Renal cortex interstitium (tissue), 11 donors: ENCODE results near the gene ADARB2. TPM values are rescaled to one million over a fixed set of nuclear protein-coding genes. Genes with fewer than 3 reads are reported as not detected.
"Not testable (repeated sequence)": the region's sequence is repeated elsewhere in the genome, so short reads cannot be mapped to it uniquely, and the experiment has no call there.

Experiments used
- DNase-seq, 11 donors: peaks; one replicate each; pipeline ENCODE4 v3.0.0-alpha.2; 2013; ENCODE audit warnings: low read depth in 9 of 11, low spot score in 4 of 11; ENCODE audit errors: extremely low read depth in 1 of 11
- polyA plus RNA-seq, 3 donors: library from polyadenylated mRNA; unstranded; fragments of 120-200 nt; gene quantifications; one replicate each; pipeline ENCODE4 v1.2.1, GENCODE V29; 2013; ENCODE audit not compliant: insufficient read length in 3 of 3

The ADARB2 gene
- polyA plus RNA-seq, 3 donors = 1.1 to 2.1 (median 1.5) TPM

DNA sequence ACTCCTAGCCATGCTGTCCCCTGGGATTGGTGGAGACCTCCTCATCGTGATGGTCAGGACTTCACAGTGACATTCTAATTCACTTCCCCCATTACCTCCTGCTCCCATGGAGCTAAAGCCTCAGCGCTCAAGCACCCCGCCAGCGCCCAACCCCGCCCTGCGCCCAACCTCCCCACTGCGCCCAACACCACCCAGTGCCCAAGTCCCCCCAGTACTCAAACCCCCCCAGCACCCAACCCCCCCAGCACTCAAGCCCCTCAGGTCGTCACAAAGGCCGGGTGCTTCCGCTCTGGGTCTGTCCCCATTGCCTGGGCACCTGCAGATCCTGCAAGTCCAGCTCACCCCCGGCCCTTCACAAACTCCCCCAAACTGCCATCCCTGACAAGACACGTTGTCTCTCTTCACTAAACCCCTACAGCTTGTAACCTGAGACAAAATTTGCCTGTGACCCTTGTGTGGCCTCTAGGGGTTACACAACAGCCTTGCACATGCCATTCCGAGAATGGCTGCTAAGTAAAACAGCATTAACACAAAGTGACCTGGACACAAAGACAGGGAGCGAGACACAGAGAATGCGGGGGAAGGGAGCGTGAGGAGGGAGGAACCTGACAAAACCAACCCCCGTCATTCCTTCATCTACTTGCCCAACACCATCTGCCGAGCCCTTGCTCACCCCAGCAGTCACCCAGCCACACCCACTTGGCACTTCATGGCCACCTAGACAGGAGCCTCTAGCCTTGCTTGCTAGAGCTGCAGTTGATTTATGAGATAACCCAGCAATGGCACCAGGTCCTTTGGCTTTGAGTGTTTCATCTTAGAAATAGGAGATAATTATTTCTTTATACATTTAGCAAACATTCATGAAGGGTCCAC is 107.8 kb downstream of the ADARB2 start:
- no peak for DNase-seq

DNA sequence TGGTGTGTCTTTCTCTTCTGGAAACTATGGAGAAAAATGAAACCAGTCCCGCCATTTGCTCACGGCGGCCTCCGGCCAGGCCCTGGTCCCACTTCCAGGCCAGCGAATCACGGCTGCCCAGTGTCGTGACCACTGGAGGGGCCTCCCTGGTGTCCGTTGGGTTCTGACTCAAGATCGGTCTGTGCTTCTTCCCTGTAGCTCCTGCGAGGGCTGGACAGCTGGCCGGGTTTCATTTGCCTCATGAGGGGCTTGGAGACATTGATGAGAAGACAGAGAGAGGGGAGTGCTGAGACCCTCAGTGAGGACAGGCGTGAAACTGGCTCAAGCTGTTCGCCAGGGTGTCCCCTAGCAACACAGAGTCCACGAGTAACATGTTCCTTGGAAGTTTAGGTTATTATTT is 108.6 kb downstream of the ADARB2 start:
- DNase-seq = no peak

- DNase-seq = no peak
Measured at GRCh38 chr10:1627945-1628344, 109.4 kb downstream of the ADARB2 start.

- no peak for DNase-seq
Measured at GRCh38 chr10:1626835-1627234, 110.5 kb downstream of the ADARB2 start.

DNA sequence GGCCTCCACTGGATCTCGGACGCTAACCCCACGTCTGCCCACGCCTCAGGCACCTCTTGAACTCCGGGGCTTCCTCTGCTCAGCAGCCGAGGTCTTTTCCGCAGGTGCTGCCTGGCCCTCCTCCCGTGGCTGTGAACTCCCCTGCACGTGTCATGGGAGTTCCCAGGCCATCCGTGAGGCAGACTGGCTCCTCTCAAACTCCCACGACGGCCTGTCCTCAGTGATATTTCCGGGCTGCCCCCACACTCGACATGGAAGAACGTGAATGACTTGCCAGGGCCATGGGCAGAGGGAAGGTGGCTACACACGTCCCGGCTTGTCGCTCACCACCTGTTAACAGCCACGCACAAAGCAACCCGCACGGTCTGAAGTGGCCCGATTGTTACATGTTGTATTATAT is 110.9 kb downstream of the ADARB2 start:
- DNase-seq = no peak

GRCh38 chr10:1625731-1626130 is 111.6 kb downstream of the ADARB2 start:
- DNase-seq = no peak

GRCh38 chr10:1625079-1625478 is 112.2 kb downstream of the ADARB2 start:
- no peak for DNase-seq

DNA sequence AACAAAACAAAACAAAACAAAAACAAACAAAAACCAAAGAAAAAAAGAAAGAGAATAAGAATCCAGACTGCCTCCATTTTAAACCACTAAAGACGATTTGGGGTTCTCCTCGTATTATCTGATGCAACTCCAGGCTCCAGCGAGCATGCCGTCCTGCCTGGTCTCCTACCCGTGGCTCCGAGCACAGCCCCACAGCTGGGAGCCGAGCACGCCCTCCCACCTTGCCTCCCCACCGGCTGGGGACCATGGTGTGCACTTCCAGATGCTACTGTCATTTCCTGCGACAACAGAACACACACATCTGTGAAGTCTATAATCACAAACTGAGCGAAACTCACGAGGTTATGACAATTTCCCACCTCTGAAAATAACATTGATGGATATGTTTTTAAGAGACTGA is 113.1 kb downstream of the ADARB2 start:
- no peak for DNase-seq

DNA sequence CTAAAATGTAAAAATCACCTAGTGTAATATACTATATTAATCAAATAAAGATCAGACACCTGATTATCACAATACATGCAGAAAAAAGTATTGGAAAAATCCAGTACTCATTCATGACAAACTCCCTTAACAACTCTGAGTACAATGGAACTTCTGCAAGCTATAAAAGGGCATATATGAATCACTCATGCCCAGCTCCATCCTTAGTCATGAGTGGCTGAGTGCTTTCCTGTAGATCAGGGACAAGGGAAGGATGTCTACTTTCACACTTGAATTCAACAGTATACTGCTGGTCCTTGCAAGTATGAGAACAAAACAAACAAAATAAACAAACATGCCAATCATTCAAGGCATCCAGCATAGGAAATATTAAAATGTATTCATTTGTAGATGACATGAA is 116.5 kb downstream of the ADARB2 start:
- DNase-seq = no peak

DNA sequence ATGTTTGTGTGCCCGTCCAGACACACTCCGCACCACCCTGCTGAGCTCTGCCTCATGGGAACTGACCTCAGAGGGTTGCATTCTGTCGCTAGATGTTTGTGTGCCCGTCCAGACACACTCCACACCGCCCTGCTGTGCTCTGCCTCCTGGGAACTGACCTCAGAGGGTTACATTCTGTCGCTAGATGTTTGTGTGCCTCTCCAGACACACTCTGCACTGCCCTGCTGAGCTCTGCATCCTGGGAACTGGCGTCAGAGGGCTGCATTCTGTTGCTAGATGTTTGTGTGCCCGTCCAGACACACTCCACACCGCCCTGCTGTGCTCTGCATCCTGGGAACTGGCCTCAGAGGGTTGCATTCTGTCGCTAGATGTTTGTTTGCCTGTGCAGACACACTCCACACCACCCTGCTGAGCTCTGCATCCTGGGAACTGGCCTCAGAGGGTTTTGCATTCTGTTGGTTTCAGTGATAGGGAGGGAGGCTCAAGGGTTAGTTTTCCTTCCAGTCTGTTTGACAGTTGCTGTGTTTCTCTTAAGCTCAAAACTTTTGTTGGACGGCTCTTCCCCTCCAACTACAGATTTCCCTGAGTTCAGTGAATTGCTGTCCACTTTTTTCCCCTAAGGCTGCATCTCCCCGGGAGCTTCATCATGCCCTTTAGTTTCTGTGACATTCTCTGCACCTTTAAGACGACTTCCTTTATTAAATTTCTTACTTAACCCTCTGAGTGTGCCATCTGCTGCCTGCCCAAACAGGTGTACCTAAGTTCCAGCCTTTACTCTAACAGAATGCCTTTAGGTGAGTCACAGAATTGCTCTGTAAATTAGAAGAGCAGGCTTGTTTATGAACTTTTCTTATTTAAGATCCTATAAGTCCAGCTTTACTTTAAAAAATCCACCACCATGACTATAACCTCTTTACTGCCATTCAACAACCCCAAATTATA is 119.7 kb downstream of the ADARB2 start:
- not testable (repeated sequence) for DNase-seq

DNA sequence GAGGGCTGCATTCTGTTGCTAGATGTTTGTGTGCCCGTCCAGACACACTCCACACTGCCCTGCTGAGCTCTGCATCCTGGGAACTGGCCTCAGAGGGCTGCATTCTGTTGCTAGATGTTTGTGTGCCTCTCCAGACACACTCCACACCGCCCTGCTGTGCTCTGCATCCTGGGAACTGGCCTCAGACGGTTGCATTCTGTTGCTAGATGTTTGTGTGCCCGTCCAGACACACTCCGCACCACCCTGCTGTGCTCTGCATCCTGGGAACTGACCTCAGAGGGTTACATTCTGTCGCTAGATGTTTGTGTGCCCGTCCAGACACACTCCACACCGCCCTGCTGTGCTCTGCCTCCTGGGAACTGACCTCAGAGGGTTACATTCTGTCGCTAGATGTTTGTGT is 120.6 kb downstream of the ADARB2 start:
- DNase-seq = not testable (repeated sequence)

GRCh38 chr10:1615186-1615954 is 122.0 kb downstream of the ADARB2 start:
- DNase-seq = no peak

DNA sequence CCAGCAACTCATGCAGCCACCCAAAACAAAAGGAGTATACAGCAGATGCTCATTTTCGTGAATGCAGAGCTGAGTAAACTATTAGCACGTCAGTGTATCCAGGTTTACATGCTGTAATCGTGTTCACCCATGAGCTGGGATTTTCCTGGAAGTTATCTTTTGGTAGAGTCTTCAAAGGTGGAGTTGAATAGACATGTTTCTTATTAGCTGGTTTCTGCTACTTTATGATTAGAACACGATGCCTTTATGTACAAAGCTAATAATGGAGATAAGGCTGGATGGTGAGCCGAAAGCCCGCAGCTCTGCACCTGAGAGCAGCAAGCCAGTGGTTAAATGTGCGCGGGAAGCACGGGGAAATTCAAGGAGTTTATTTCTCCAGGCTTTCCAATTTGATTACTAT is 123.8 kb downstream of the ADARB2 start:
- no peak for DNase-seq

- no peak for DNase-seq
Measured at GRCh38 chr10:1612908-1613307, 124.4 kb downstream of the ADARB2 start.

DNA sequence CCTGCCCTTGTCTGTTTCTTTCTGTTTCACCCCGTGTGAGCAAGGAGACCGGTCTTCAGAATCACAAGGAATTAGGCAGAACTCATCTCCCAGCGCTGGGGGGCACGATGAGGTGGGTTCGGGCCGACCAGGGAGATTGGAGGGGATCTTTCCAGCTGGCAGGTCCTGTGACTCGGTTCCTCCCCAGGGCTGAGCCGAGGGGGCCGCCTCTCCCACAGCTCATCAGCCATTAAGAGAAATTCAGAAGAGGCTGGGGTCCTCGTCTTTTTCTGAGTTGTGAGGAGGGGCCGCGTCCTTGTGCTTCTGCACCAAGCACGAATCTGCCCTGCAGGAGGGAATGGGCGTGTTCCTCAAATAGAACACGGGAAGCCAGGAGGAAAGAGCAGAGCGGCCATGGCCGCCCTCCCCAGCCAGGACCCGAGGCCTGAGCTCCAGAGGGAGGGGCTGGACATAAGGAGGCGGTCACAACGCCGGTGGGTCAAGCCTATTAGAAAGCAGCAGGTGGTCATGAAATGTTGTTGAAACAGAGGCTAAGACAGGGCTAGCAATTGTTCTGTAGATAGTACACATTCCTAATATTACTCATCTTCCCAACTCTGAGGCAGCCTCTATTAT is 125.3 kb downstream of the ADARB2 start:
- DNase-seq = no peak

GRCh38 chr10:1610986-1611770 is 126.1 kb downstream of the ADARB2 start:
- no peak for DNase-seq

DNA sequence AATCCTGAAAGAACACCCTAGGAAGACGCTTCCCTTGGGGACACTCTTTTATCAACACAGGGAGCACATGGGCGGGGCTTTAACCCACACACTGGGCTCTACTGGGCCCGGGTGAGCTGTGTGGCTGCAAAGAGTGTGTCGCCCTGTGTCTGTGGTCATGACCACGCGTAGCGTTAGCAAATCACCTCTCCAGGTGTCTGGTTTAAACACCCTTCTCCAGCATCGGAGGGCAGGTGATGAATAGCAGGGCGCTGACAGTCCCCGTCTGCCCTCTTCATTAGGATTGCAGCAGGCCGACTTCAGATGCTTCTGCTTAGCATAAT is 127.7 kb downstream of the ADARB2 start:
- DNase-seq = no peak
